ENCODE measurements around the gene ZDHHC22.

ZDHHC22 gene

DNA sequence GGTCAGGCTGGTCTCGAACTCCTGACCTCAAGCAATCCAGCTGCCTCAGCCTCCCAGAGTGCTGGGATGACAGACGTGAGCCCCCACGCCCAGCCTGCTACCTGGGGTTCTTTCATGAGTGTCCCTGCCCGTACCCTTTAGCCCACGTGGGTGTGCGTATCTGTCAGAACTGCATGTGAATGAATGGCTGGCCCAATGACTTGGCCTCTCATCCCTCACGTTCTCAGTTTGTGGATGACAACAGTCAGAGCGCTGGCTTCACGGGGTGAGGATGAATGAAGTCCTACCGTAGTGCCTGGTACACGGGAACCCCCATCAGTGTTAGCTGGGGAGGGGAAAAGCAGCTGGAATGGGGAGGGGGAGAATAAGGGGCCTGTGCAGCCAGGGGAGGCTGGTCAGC, 16.1 kb upstream of the ZDHHC22 start:
- Histone ChIP-seq H3K27me3 (ENCODE audit: control insufficient read depth in 1 of 2, insufficient read depth in 2 of 2, low read length in 2 of 2) (peaks cover 28 to 33% of the 10 kb centered on the region in 2 donors), H3K4me3 (ENCODE audit: low read depth in 1 of 2, low read length in 2 of 2) (no peak overlapping the region), H3K4me1 (ENCODE audit: control insufficient read depth in 1 of 2, insufficient read depth in 2 of 2, low read length in 2 of 2) (no peaks in the 10 kb centered on the region), H3K36me3 (ENCODE audit: control insufficient read depth in 1 of 2, insufficient read depth in 2 of 2, low read length in 2 of 2) (no peaks in the 10 kb centered on the region), H3K27ac (ENCODE audit: low read depth, low read length) (no peak overlapping the region), H3K9me3 (ENCODE audit: control insufficient read depth in 1 of 2, low read length in 2 of 2) (no peaks in the 10 kb centered on the region), H3K9ac (ENCODE audit: low read depth in 1 of 2, low read length in 2 of 2) (no peak overlapping the region)

GRCh38 chr14:77155083-77155482, 13.5 kb upstream of the ZDHHC22 start:
- no peaks in the 10 kb centered on the region for H3K4me1 ChIP-seq (ENCODE audit: control insufficient read depth in 1 of 2, insufficient read depth in 2 of 2, low read length in 2 of 2)
- H3K27me3 ChIP-seq (ENCODE audit: control insufficient read depth in 1 of 2, insufficient read depth in 2 of 2, low read length in 2 of 2), result peaks cover 28 to 33% of the 10 kb centered on the region in 2 donors
- H3K9me3 ChIP-seq (ENCODE audit: control insufficient read depth in 1 of 2, low read length in 2 of 2), result no peaks in the 10 kb centered on the region
- no peak overlapping the region for H3K27ac ChIP-seq (ENCODE audit: low read depth, low read length)
- H3K36me3 ChIP-seq (ENCODE audit: control insufficient read depth in 1 of 2, insufficient read depth in 2 of 2, low read length in 2 of 2), result no peaks in the 10 kb centered on the region
- no peak overlapping the region for H3K9ac ChIP-seq (ENCODE audit: low read depth in 1 of 2, low read length in 2 of 2)
- no peak overlapping the region for H3K4me3 ChIP-seq (ENCODE audit: low read depth in 1 of 2, low read length in 2 of 2)

DNA sequence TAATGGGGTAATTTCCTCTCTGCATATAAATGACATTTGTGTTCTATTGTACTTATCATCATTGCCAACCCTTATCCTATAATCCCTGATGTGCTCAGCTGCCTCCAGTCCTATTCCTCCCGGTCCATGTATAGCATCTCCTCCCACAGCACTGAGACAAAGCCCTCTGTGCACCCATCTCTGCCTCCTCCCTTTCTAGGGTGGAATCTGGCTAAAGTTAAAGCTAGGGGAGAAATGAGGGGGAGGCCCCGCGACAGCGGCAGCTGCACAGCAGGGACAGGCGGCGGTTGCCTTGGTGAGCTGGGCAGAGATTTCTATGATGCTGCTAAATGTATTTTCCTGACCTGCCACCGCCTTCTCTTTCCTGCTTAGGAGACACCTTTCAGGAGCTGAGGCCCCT, 12.8 kb upstream of the ZDHHC22 start:
- no peaks in the 10 kb centered on the region for H3K4me1 ChIP-seq (ENCODE audit: control insufficient read depth in 1 of 2, insufficient read depth in 2 of 2, low read length in 2 of 2)
- peaks cover 28 to 33% of the 10 kb centered on the region in 2 donors for H3K27me3 ChIP-seq (ENCODE audit: control insufficient read depth in 1 of 2, insufficient read depth in 2 of 2, low read length in 2 of 2)
- no peak overlapping the region for H3K27ac ChIP-seq (ENCODE audit: low read depth, low read length)
- H3K9me3 ChIP-seq (ENCODE audit: control insufficient read depth in 1 of 2, low read length in 2 of 2), result no peaks in the 10 kb centered on the region
- no peak overlapping the region for H3K4me3 ChIP-seq (ENCODE audit: low read depth in 1 of 2, low read length in 2 of 2)
- no peak overlapping the region for H3K9ac ChIP-seq (ENCODE audit: low read depth in 1 of 2, low read length in 2 of 2)
- H3K36me3 ChIP-seq (ENCODE audit: control insufficient read depth in 1 of 2, insufficient read depth in 2 of 2, low read length in 2 of 2), result no peaks in the 10 kb centered on the region

- Histone ChIP-seq H3K27ac (ENCODE audit: low read depth, low read length) (no peak overlapping the region), H3K9me3 (ENCODE audit: control insufficient read depth in 1 of 2, low read length in 2 of 2) (no peaks in the 10 kb centered on the region), H3K4me3 (ENCODE audit: low read depth in 1 of 2, low read length in 2 of 2) (no peak overlapping the region), H3K9ac (ENCODE audit: low read depth in 1 of 2, low read length in 2 of 2) (no peak overlapping the region), H3K4me1 (ENCODE audit: control insufficient read depth in 1 of 2, insufficient read depth in 2 of 2, low read length in 2 of 2) (no peaks in the 10 kb centered on the region), H3K27me3 (ENCODE audit: control insufficient read depth in 1 of 2, insufficient read depth in 2 of 2, low read length in 2 of 2) (peaks cover 22 to 31% of the 10 kb centered on the region in 2 donors), H3K36me3 (ENCODE audit: control insufficient read depth in 1 of 2, insufficient read depth in 2 of 2, low read length in 2 of 2) (no peaks in the 10 kb centered on the region)
Observed at GRCh38 chr14:77153802-77154201, 12.2 kb upstream of the ZDHHC22 start.

DNA sequence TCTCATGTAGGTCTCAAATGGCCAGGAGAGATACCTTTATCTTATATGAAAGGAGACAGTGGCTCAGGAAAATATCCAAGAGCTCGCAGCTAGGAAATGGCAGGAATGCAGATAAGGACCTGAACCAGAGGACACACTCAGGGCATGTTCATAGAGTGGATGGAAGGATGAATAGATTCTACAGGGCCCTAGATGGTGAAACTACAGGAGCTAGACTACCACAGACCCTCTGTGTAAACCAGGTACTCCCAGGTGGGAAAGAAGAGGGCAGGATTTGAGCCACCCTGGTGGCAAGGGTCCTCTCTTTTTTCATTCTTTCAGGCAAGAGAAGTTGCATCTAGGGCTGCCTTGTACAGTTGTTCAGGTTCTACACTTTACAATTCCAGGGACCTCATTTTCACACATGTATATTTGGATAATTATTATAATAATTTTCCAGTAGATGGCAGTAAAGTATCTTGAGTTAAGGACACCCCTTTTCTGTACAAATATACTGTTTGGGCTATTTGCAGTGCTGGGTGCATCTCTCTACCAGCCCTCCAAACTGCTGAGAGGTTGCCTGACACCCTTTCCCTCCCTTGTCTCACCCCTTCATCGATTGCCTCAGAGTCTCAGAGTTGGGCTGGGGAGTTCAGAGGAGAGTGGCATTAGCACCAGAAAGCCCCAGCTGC, 10.5 kb upstream of the ZDHHC22 start:
- no peak overlapping the region for H3K27ac ChIP-seq (ENCODE audit: low read depth, low read length)
- H3K4me1 ChIP-seq (ENCODE audit: control insufficient read depth in 1 of 2, insufficient read depth in 2 of 2, low read length in 2 of 2), result no peaks in the 10 kb centered on the region
- peaks cover 14 to 19% of the 10 kb centered on the region in 2 donors for H3K27me3 ChIP-seq (ENCODE audit: control insufficient read depth in 1 of 2, insufficient read depth in 2 of 2, low read length in 2 of 2)
- no peak overlapping the region for H3K4me3 ChIP-seq (ENCODE audit: low read depth in 1 of 2, low read length in 2 of 2)
- no peaks in the 10 kb centered on the region for H3K9me3 ChIP-seq (ENCODE audit: control insufficient read depth in 1 of 2, low read length in 2 of 2)
- H3K9ac ChIP-seq (ENCODE audit: low read depth in 1 of 2, low read length in 2 of 2), result no peak overlapping the region
- H3K36me3 ChIP-seq (ENCODE audit: control insufficient read depth in 1 of 2, insufficient read depth in 2 of 2, low read length in 2 of 2), result no peaks in the 10 kb centered on the region

GRCh38 chr14:77151245-77151644, 9.7 kb upstream of the ZDHHC22 start:
- Histone ChIP-seq H3K9me3 (ENCODE audit: control insufficient read depth in 1 of 2, low read length in 2 of 2) (no peaks in the 10 kb centered on the region), H3K36me3 (ENCODE audit: control insufficient read depth in 1 of 2, insufficient read depth in 2 of 2, low read length in 2 of 2) (no peaks in the 10 kb centered on the region), H3K4me3 (ENCODE audit: low read depth in 1 of 2, low read length in 2 of 2) (no peak overlapping the region), H3K4me1 (ENCODE audit: control insufficient read depth in 1 of 2, insufficient read depth in 2 of 2, low read length in 2 of 2) (no peaks in the 10 kb centered on the region), H3K9ac (ENCODE audit: low read depth in 1 of 2, low read length in 2 of 2) (no peak overlapping the region), H3K27me3 (ENCODE audit: control insufficient read depth in 1 of 2, insufficient read depth in 2 of 2, low read length in 2 of 2) (peaks cover 18 to 19% of the 10 kb centered on the region in 2 donors), H3K27ac (ENCODE audit: low read depth, low read length) (no peak overlapping the region)

DNA sequence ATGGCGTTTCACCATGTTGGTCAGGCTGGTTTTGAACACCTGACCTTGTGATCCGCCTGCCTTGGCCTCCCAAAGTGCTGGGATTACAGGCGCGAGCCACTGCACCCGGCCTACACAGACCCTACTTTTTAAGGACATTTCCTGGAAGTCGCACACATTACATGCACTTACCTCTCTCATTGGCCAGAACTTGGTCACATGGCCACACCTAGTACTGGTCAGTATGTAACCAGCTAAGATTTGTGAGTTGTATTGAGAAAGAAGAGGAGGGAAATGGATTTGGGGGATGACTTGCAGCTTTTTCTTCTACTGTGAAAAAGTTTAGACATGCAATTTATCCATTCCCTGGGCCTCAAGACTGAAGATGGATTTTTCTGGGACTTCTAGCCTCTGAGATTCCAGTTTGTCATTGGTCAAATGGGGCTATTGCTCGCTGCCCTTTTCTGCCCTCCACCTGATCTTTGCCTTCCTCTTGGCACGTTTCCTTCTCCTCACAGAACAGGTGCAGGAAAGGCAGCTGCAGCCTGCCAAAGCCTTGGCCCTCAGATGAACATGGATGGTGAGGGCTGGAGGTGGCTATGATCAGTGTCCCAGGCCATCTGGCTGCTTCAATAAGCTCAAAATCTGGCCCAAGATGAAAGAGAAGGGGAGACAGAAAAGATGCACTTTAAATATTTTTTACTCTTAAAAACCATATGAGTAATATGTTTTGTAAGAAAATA, 7.1 kb upstream of the ZDHHC22 start:
- peaks cover 22 to 29% of the 10 kb centered on the region in 2 donors for H3K27me3 ChIP-seq (ENCODE audit: control insufficient read depth in 1 of 2, insufficient read depth in 2 of 2, low read length in 2 of 2)
- no peak overlapping the region for H3K9ac ChIP-seq (ENCODE audit: low read depth in 1 of 2, low read length in 2 of 2)
- no peak overlapping the region for H3K27ac ChIP-seq (ENCODE audit: low read depth, low read length)
- H3K4me3 ChIP-seq (ENCODE audit: low read depth in 1 of 2, low read length in 2 of 2), result no peak overlapping the region
- no peaks in the 10 kb centered on the region for H3K9me3 ChIP-seq (ENCODE audit: control insufficient read depth in 1 of 2, low read length in 2 of 2)
- H3K4me1 ChIP-seq (ENCODE audit: control insufficient read depth in 1 of 2, insufficient read depth in 2 of 2, low read length in 2 of 2), result no peaks in the 10 kb centered on the region
- H3K36me3 ChIP-seq (ENCODE audit: control insufficient read depth in 1 of 2, insufficient read depth in 2 of 2, low read length in 2 of 2), result no peaks in the 10 kb centered on the region

DNA sequence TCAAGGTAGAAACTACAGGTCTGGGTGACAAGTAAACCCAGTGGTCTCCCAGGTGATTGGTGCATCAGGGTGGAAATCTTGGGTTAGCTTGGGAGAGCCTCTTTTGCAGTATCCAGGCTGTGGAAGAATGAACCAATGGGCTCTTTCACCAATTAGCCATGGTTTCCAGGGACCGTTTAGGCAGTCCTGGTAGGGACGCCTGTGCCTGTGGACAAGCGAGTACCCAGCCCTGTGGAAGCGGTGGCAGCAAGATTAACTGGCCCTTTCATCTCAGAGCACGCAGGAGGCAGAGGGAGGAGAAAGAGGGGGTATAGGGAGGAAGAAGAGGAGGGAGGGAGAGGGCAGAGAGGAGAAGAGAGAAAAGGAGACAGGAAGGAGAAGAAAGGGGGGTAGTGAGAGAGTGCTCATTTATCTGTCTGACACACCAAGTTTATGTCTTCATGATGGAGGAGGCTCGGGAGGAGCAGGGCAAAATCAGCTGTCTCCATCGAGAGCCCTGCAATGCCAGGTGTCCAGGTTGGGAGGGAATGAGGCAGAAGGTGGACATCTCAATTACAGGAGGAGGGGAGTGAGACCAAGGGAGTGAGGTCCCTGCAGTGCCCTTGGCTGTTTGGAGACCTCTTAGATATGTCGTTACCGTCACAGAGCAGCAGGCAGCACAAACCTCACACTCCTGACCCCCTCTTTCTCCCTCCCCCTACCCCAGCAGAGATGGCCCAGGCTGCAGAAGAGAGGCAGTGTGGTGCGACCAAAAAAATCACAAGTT, 4.6 kb upstream of the ZDHHC22 start:
- Histone ChIP-seq H3K27ac (ENCODE audit: low read depth, low read length) (no peak overlapping the region), H3K9me3 (ENCODE audit: control insufficient read depth in 1 of 2, low read length in 2 of 2) (no peaks in the 10 kb centered on the region), H3K27me3 (ENCODE audit: control insufficient read depth in 1 of 2, insufficient read depth in 2 of 2, low read length in 2 of 2) (peaks cover 38 to 43% of the 10 kb centered on the region in 2 donors), H3K36me3 (ENCODE audit: control insufficient read depth in 1 of 2, insufficient read depth in 2 of 2, low read length in 2 of 2) (no peaks in the 10 kb centered on the region), H3K4me1 (ENCODE audit: control insufficient read depth in 1 of 2, insufficient read depth in 2 of 2, low read length in 2 of 2) (no peaks in the 10 kb centered on the region), H3K9ac (ENCODE audit: low read depth in 1 of 2, low read length in 2 of 2) (no peak overlapping the region), H3K4me3 (ENCODE audit: low read depth in 1 of 2, low read length in 2 of 2) (no peak overlapping the region)

DNA sequence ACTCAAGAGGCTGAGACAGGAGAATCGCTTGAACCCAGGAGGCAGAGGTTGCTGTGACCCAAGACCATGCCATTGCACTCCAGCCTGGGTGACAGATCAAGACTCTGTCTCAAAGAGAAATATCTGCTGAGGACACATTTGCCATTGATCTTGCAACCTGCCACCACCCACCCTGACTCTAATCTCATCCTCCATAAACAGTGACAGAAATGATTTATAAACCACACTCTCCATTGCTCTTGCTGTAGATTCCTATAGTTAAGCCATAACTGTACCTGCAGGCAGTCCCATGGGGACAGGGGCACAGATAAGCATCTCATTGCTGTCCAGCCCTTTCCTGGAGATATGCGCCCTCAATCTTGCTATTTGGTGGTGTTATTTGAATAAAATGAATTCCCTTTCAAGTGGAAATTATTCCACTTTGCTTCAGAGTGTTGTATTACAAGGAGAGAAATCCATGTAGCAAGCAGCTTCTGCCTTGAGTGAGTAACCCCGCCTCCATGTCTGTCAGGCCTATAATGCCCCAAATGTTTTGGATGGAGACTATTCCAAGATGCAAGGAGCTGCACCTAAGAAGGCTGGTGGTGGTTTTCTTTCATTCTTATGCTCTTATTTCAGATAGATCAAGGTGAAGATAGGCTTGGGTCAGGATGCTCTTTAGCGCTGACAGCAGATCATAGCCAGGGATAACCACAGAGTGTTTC, 3.0 kb upstream of the ZDHHC22 start:
- Histone ChIP-seq H3K4me1 (ENCODE audit: control insufficient read depth in 1 of 2, insufficient read depth in 2 of 2, low read length in 2 of 2) (no peaks in the 10 kb centered on the region), H3K36me3 (ENCODE audit: control insufficient read depth in 1 of 2, insufficient read depth in 2 of 2, low read length in 2 of 2) (no peaks in the 10 kb centered on the region), H3K9ac (ENCODE audit: low read depth in 1 of 2, low read length in 2 of 2) (no peak overlapping the region), H3K27ac (ENCODE audit: low read depth, low read length) (no peak overlapping the region), H3K4me3 (ENCODE audit: low read depth in 1 of 2, low read length in 2 of 2) (no peak overlapping the region), H3K9me3 (ENCODE audit: control insufficient read depth in 1 of 2, low read length in 2 of 2) (no peaks in the 10 kb centered on the region), H3K27me3 (ENCODE audit: control insufficient read depth in 1 of 2, insufficient read depth in 2 of 2, low read length in 2 of 2) (peaks cover 52 to 59% of the 10 kb centered on the region in 2 donors)

Measured in duodenal mucosa (tissue), 2 donors.